ENCODE data around the gene LUZP4.

Gene LUZP4

DNA sequence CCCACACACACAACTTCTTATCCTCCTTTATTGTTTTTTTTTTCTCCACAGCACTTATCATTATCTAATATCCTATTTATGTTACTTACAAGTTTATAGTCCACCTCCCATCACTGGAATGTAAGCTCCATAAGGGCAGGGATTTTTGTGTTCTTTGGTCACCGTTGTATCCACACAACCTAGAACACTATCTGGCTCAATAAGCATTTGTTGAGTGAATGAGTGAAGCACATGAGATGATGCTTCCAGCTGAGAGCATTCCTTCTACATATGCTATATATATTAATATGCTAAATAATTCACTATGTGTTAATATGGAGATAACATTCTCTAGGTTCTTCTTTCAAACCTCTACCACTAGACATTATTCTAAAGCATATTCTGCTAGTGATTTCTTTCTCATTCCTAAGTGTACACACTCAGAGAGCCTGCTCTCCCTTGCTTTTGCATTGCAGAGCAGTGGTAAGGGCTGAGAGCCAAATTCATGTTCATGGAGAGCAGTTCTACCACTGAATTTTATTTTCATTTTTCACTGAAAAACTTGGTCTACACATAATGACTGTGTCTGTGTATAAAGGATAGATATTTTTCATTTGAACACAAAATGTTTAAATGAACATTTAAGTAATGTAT lies 20.3 kb upstream of the LUZP4 start:
- H3K9me2 ChIP-seq (replicated peaks; ENCODE audit: insufficient read depth, low read length), result no peaks in the 10 kb centered on the region
- no peak overlapping the region for H2AFZ ChIP-seq (ENCODE audit: low read length)
- no peaks in the 10 kb centered on the region for H3K9me3 ChIP-seq (replicated peaks; ENCODE audit: insufficient read depth, low read length)
- no peaks in the 10 kb centered on the region for H3F3A ChIP-seq (ENCODE audit: insufficient read depth, low read length)
- no peak overlapping the region for H3K4me3 ChIP-seq (ENCODE audit: low read length)
- no peaks in the 10 kb centered on the region for H4K20me1 ChIP-seq (ENCODE audit: insufficient read depth, low read length)
- H3K27me3 ChIP-seq (replicated peaks; ENCODE audit: insufficient read depth, low read length), result no peaks in the 10 kb centered on the region
- no peaks in the 10 kb centered on the region for H3K4me1 ChIP-seq (ENCODE audit: low read length)
- no peak for DNase-seq
- no peak overlapping the region for H3K9ac ChIP-seq (ENCODE audit: low read length)
- H3K27ac ChIP-seq (ENCODE audit: low read length), result no peak overlapping the region
- H3K4me2 ChIP-seq (ENCODE audit: low read depth, low read length), result no peak overlapping the region
- TF ChIP-seq CTCF (IDR thresholded peaks at IDR 0.05; ENCODE audit: low read length) (no peak), EZH2 (optimal IDR thresholded peaks at IDR 0.05; ENCODE audit: low read depth, low read length) (no peak), EZH2phosphoT487 (IDR thresholded peaks at IDR 0.05; ENCODE audit: low read length) (no peak)
- H3K79me2 ChIP-seq (ENCODE audit: low read length), result no peaks in the 10 kb centered on the region
- no peaks in the 10 kb centered on the region for H3K36me3 ChIP-seq (replicated peaks; ENCODE audit: insufficient read depth, low read length)

DNA sequence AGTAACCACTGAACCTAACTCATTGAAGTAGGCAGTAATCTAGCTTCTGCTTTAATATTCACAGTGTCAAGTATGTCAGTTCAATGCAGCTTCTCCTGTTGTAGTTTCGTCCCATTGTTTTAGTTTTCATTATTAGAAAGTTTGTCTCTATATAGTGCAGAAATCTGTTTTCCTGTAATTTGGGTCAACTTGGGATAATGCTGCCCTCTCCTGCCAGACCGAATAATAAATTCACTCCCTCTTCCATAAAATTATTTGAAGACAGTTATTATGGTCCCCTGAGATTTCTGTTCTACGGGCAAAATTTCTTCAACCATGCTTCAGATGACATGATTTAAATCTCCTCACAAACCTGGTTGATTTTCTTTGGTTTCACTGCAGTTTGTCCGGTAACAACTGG lies 4.6 kb upstream of the LUZP4 start:
- H3K36me3 ChIP-seq (replicated peaks; ENCODE audit: insufficient read depth, low read length), result no peaks in the 10 kb centered on the region
- H3K4me3 ChIP-seq (ENCODE audit: low read length), result no peak overlapping the region
- no peak overlapping the region for H2AFZ ChIP-seq (ENCODE audit: low read length)
- TF ChIP-seq CTCF (IDR thresholded peaks at IDR 0.05; ENCODE audit: low read length) (no peak), EZH2phosphoT487 (IDR thresholded peaks at IDR 0.05; ENCODE audit: low read length) (no peak), EZH2 (optimal IDR thresholded peaks at IDR 0.05; ENCODE audit: low read depth, low read length) (no peak)
- H3K79me2 ChIP-seq (ENCODE audit: low read length), result no peaks in the 10 kb centered on the region
- H3K27ac ChIP-seq (ENCODE audit: low read length), result no peak overlapping the region
- no peaks in the 10 kb centered on the region for H3K9me3 ChIP-seq (replicated peaks; ENCODE audit: insufficient read depth, low read length)
- H3K9ac ChIP-seq (ENCODE audit: low read length), result no peak overlapping the region
- H4K20me1 ChIP-seq (ENCODE audit: insufficient read depth, low read length), result no peaks in the 10 kb centered on the region
- H3K27me3 ChIP-seq (replicated peaks; ENCODE audit: insufficient read depth, low read length), result no peaks in the 10 kb centered on the region
- H3F3A ChIP-seq (ENCODE audit: insufficient read depth, low read length), result no peaks in the 10 kb centered on the region
- H3K4me2 ChIP-seq (ENCODE audit: low read depth, low read length), result no peak overlapping the region
- no peak for DNase-seq
- no peaks in the 10 kb centered on the region for H3K9me2 ChIP-seq (replicated peaks; ENCODE audit: insufficient read depth, low read length)
- H3K4me1 ChIP-seq (ENCODE audit: low read length), result no peaks in the 10 kb centered on the region

DNA sequence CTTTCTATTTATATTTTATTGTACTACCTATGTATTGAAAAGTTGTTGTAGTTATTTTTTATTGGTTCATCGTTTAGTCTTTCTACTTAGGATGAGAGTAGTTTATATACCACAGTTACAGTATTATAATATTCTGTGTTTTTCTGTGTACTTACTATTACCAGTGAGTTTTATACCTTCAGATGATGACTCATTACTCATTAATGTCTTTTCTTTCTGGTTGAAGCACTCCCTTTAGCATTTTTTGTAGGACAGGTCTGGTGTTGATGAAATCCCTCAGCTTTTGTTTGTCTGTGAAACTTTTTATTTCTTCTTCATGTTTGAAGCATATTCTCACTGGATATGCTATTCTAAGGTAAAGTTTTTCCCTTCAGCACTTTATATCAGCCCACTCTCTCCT lies 7.7 kb downstream of the LUZP4 start:
- no peaks in the 10 kb centered on the region for H3K4me1 ChIP-seq (ENCODE audit: low read length)
- H3K9ac ChIP-seq (ENCODE audit: low read length), result no peak overlapping the region
- H2AFZ ChIP-seq (ENCODE audit: low read length), result no peak overlapping the region
- H3K36me3 ChIP-seq (replicated peaks; ENCODE audit: insufficient read depth, low read length), result no peaks in the 10 kb centered on the region
- no peaks in the 10 kb centered on the region for H3K9me3 ChIP-seq (replicated peaks; ENCODE audit: insufficient read depth, low read length)
- TF ChIP-seq CTCF (IDR thresholded peaks at IDR 0.05; ENCODE audit: low read length) (no peak), EZH2phosphoT487 (IDR thresholded peaks at IDR 0.05; ENCODE audit: low read length) (no peak), EZH2 (optimal IDR thresholded peaks at IDR 0.05; ENCODE audit: low read depth, low read length) (no peak)
- H3K27ac ChIP-seq (ENCODE audit: low read length), result no peak overlapping the region
- H3K79me2 ChIP-seq (ENCODE audit: low read length), result no peaks in the 10 kb centered on the region
- H3F3A ChIP-seq (ENCODE audit: insufficient read depth, low read length), result no peaks in the 10 kb centered on the region
- no peaks in the 10 kb centered on the region for H4K20me1 ChIP-seq (ENCODE audit: insufficient read depth, low read length)
- no peak overlapping the region for H3K4me2 ChIP-seq (ENCODE audit: low read depth, low read length)
- H3K27me3 ChIP-seq (replicated peaks; ENCODE audit: insufficient read depth, low read length), result no peaks in the 10 kb centered on the region
- no peaks in the 10 kb centered on the region for H3K9me2 ChIP-seq (replicated peaks; ENCODE audit: insufficient read depth, low read length)
- DNase-seq, result no peak
- H3K4me3 ChIP-seq (ENCODE audit: low read length), result no peak overlapping the region

All from MM.1S (cell line).